ENCODE measurements around the gene PLA2G2E. TPM values are rescaled to one million over a fixed set of nuclear protein-coding genes. Genes with fewer than 3 reads are reported as not detected.
"Not testable (repeated sequence)": the region's sequence is repeated elsewhere in the genome, so short reads cannot be mapped to it uniquely, and the experiment has no call there.

The PLA2G2E gene
- total RNA-seq, 1 donor from 2014 or later: not detected

DNA sequence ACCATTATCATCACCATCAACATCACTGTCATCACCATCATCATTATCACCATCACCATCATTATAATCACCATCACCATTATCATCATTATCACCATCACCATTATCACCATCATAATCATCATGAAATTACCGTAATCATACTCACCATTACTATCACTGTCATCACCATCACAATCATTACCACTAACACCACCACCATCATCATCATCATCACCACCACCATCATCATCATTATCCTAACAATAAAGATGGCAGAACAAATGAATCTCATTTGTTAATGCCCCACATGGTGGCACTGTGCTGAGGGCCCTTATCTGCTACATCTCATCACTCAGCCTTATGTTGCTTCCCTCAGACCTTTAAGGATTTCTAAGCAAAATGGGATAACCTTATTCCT lies 9.4 kb upstream of the PLA2G2E start:
- no peak for DNase-seq (ENCODE audit: low read depth in 2 of 2)

GRCh38 chr1:19927130-19927421 lies 3.7 kb upstream of the PLA2G2E start:
- not testable (repeated sequence) for DNase-seq (ENCODE audit: low read depth in 2 of 2)

DNA sequence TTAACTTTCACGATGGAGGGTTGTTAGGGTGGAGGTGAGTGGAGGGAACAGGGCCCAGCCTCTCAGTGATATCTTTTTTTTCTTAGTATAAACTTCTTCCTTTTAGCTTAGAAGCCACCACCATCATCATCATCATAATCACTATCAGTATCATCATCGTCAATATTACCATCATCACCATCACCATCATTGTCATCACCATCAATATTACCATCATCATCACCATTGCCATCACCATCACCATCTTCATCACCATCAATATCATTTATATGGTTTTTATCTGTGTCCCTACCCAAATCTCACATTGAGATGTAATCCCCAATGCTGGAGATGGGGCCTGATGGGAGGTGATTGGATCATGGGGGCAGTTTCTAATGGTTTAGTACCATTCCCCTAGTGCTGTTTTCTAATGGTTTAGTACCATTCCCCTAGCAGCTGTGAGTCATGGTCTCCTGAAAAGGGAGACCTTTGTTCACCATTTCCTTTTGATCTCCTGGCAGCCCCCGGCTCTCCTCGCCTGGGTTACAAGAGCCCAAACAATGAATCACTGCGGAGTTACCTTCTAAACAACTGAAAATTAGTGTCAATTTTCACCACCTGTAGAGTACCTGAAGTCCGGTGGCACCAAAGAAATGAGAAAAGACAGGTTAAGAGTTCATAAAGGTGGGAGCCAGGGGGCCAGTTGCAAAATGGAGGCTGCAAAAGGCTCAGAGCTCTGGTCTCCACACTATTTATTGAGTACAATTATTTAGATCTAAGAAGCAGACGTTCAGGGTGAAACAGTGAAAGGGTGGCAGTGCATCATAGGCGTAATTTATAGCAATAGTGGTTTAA lies 3.1 kb upstream of the PLA2G2E start:
- DNase-seq (ENCODE audit: low read depth in 2 of 2): peak; percentile 57 to 87

DNA sequence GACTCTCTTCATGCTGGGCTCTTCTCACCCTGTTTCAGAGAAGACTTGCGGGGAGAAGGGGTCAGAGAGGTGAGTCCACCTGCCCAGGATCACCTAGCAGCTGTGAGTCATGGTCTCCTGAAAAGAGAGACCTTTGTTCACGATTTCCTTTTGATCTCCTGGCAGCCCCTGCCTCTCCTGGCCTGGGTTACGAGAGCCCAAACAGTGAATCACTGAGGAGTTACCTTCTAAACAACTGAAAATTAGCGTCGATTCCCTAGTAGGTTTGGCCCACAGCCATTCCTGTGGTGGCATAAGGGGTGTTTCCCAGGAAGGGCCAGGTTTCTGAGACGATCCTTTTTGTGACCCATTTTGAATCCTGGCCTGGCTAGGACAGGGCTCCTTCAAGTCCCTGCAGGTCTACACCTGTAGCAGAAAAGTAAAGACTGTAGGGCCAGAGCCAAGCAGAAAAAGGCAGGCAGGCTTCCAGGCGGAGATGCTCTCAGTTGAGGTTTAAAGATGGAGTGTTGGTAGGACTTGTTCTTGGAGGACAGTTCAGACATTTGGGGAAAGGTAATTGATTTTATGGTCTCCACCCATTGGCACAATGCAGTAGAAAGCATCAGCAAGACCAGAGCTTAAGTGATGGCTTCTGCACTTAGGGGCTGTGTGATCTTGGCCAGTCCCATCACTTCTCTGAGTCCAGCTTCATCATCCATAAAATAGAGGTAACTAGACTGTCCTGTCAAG lies 2.1 kb upstream of the PLA2G2E start:
- DNase-seq (ENCODE audit: low read depth in 2 of 2): peak in 1 of 2 donors; percentile 62

- no peak for DNase-seq (ENCODE audit: low read depth in 2 of 2)
These were observed 533 bp upstream of the PLA2G2E start for GRCh38 chr1:19923953-19924346.

GRCh38 chr1:19922015-19922688 lies 1.3 kb downstream of the PLA2G2E start:
- no peak for DNase-seq (ENCODE audit: low read depth in 2 of 2)

- DNase-seq (ENCODE audit: low read depth in 2 of 2): no peak
These were observed 2.1 kb downstream of the PLA2G2E start for GRCh38 chr1:19921310-19921709.

- DNase-seq (ENCODE audit: low read depth in 2 of 2): no peak
These were observed 3.2 kb downstream of the PLA2G2E start for GRCh38 chr1:19920132-19920710.

DNA sequence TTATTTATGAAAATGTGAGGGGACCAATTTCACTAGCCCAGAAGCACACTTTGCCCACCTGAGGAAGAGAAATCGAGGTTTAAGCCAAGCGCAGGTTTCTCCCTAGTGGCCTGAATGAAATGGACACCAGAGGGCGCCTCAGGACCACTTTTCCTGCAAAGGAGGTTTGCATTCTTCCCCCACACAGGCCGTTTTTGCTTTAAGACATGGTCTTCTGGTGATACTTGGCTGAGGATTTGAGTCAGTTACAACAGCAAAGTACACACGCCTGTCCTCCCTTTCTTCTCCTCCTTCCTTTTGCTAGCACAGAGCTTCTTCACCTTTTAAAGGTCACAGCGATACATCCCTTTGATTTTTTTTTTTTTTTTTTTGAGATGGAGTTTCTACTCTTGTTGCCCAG lies 5.4 kb downstream of the PLA2G2E start:
- peak; percentile 51 to 78 for DNase-seq (ENCODE audit: low read depth in 2 of 2)

DNA sequence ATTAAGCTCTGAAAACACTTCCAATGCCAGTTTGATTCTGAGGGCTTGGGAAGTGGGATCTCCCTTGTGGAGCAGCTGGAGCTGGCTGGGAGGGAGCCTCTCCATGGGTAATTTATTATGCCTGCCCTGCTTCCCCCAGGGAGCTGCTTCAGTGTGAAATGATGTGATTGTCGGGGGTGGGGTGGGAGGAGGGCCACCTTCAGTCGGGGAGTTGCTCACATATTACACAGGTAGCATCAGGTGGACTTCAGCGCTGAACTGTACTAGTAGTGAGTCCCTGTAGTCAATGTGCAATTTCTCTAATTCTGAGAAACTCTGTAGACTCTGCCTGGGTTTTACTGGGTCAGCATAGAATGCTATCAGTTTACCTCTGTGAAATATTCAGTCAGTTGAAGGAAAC lies 12.8 kb downstream of the PLA2G2E start:
- DNase-seq (ENCODE audit: low read depth in 2 of 2): no peak

GRCh38 chr1:19909971-19910370 lies 13.4 kb downstream of the PLA2G2E start:
- no peak for DNase-seq (ENCODE audit: low read depth in 2 of 2)

- DNase-seq (ENCODE audit: low read depth in 2 of 2): no peak
These were observed 14.0 kb downstream of the PLA2G2E start for GRCh38 chr1:19909392-19909791.

- no peak for DNase-seq (ENCODE audit: low read depth in 2 of 2)
These were observed 16.0 kb downstream of the PLA2G2E start for GRCh38 chr1:19907456-19907855.

DNA sequence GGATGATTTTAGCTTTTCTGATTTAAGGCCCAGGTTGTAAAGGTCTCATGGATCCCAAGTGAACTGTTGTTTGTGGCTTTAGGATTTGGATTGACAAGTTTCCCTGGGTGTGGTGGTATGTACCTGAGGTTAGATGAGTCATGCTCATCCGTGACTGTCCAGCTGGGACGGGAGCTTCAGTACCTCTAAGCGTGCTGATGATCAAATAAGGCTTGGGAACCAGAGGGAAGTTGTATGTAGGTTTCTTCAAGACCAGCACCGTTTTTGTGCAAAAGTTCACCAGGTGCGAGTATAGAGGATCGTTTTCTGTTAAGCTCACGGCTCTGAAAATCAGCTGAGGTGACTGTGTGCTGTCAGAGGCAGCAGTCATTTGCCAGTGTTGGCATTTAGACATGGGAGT lies 19.8 kb downstream of the PLA2G2E start:
- no peak for DNase-seq (ENCODE audit: low read depth in 2 of 2)

GRCh38 chr1:19901653-19902052 lies 21.8 kb downstream of the PLA2G2E start:
- no peak for DNase-seq (ENCODE audit: low read depth in 2 of 2)

GRCh38 chr1:19894218-19894617 lies 29.2 kb downstream of the PLA2G2E start:
- DNase-seq (ENCODE audit: low read depth in 2 of 2): peak; percentile 37 to 61

DNA sequence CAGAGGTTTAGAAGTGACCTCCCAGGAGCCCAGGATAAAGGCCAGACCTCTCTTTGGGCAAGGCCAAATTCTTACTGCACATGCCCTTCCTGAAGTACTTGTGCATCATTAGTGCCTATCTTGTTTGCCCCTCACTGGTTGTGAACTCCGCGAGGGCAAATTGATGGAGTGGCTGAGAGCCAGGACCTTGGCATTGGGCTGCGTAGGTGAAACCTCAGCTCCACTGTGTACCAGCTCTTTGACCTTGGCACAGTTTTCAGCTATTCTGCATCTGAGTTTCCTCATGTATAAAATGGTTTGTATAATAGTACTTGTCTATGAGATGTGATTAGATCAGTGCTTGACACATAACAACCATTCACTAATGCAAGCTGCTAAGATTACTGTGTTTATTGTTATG lies 29.7 kb downstream of the PLA2G2E start:
- DNase-seq (ENCODE audit: low read depth in 2 of 2): no peak

DNA sequence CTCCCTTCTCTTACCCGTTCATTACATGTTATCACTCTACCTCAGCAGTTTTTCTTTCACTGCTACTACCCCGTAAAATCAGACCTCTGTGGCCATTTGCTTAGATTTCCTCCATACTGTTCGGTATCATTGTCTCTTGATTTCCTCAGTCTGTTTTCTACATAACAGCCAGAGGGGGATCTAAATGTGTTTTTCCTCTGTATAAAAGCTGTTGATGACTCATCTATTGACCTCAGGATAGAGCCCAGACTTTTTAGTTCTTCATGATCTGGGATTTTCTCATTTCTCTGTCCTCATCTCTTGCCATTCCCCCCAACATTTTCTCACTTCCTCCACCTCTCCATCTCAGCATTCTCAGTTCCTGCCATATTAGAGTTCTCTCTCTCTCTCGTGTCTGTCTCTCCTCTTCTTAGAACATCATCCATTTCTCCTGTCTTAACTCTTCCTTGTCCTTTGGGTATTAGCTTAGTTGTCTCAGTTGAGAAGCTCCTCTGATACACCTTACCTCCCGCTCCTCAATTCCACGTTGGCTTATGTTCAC lies 30.7 kb downstream of the PLA2G2E start:
- DNase-seq (ENCODE audit: low read depth in 2 of 2): peak; percentile 31 to 82

DNA sequence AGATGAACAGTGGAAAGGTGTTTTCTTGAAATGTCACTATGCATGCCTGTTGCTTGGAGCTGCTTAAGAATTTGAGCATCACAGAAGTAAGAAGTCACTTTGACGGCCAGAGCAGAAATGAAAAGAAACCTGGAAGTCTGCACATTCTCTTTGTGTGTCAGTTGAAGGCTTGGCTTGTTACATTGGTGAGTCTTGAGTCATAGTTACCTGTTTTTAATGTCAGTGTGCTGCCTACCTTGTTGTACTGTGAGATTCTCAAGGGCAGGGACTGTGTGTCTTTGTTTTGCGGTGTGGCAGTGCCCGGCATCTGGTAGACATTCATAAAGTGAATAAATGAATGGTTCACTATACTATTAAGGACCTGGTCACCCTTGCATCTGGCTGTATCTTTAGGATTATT lies 31.3 kb downstream of the PLA2G2E start:
- no peak for DNase-seq (ENCODE audit: low read depth in 2 of 2)

DNA sequence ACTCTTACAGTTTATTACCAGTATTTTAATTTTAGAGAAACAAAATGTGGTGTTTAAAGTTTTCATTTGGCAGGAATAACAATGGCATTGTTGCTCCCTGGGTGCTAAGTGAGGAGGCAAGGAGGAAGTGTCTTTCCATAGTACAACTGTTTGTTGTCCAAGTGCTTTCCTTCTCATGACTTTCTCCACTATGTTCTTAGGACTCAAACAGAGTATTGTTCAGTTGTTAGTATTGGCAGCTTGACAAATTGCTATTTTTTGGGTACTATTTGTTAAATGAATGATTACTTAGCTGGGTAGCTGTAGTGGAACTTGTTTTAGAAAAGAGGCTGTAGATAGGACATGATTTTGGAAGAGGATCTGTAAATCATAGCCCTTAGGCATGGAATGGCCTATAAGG lies 33.8 kb downstream of the PLA2G2E start:
- DNase-seq (ENCODE audit: low read depth in 2 of 2): peak in 1 of 2 donors; percentile 67

- DNase-seq (ENCODE audit: low read depth in 2 of 2): peak in 1 of 2 donors; percentile 26
These were observed 35.3 kb downstream of the PLA2G2E start for GRCh38 chr1:19888112-19888511.

- no peak for DNase-seq (ENCODE audit: low read depth in 2 of 2)
These were observed 37.6 kb downstream of the PLA2G2E start for GRCh38 chr1:19885821-19886220.
